K562 (cell line): ENCODE measurements around the gene CCDC200. TPM values are rescaled to one million over a fixed set of nuclear protein-coding genes. Genes with fewer than 3 reads are reported as not detected.

Source experiments
- ATF3 ChIP-seq, 2 experiments: fragments of 450-650 bp in 1 of 2; sonication (generic) in 1 of 2; formaldehyde crosslinking in 1 of 2; IDR thresholded peaks in 1 of 2; conservative IDR thresholded peaks in 1 of 2; 2 replicates each; pipeline versions ENCODE4 v1.6.1 to v1.8.1; 2016 to 2023; ENCODE audit warnings: mild to moderate bottlenecking in 2 of 2, moderate library complexity in 2 of 2, inconsistent platforms in 1 of 2, missing genetic modification reagents in 1 of 2
- BRD4 ChIP-seq: fragments of 200-600 bp; sonication (generic); IDR thresholded peaks from 2 replicates; pipeline ENCODE4 v1.6.1; 2017; ENCODE audit warnings: inconsistent platforms
- E2F5 ChIP-seq: sonication (generic); formaldehyde crosslinking; IDR thresholded peaks from 2 replicates; pipeline ENCODE4 v1.8.0; 2022; ENCODE audit warnings: mild to moderate bottlenecking, missing genetic modification reagents
- E2F8 ChIP-seq: fragments of 450-650 bp; IDR thresholded peaks from 2 replicates; pipeline ENCODE4 v1.7.1; 2018; ENCODE audit warnings: mild to moderate bottlenecking, low read depth; ENCODE audit not compliant: partially characterized antibody
- EP400 ChIP-seq: fragments of 450-650 bp; IDR thresholded peaks from 2 replicates; pipeline ENCODE4 v1.6.1; 2017; ENCODE audit warnings: antibody characterized with exemption, mild to moderate bottlenecking, moderate library complexity
- HCFC1 ChIP-seq: IDR thresholded peaks from 2 replicates; pipeline ENCODE4 v1.6.1; 2012; ENCODE audit warnings: low read depth, low read length, improper control_type of control experiment
- JUNB ChIP-seq: fragments of 450-650 bp; formaldehyde crosslinking; conservative IDR thresholded peaks from 2 replicates; pipeline ENCODE4 v1.4.0; 2020; ENCODE audit warnings: mild to moderate bottlenecking
- KDM4B ChIP-seq, 2 experiments: fragments of 450-650 bp in 1 of 2; sonication (generic) in 1 of 2; IDR thresholded peaks; 2 replicates each; pipeline ENCODE4 v1.6.1; 2016 to 2017; ENCODE audit warnings: borderline replicate concordance in 2 of 2, antibody characterized with exemption in 1 of 2, low read depth in 1 of 2, mild to moderate bottlenecking in 1 of 2
- NEUROD1 ChIP-seq: fragments of 150-350 bp; IDR thresholded peaks from 2 replicates; pipeline ENCODE4 v1.6.1; 2014; ENCODE audit warnings: borderline replicate concordance, low read length, low read depth; ENCODE audit not compliant: partially characterized antibody
- PHF8 ChIP-seq: fragments of 200-600 bp; sonication (generic); IDR thresholded peaks from 2 replicates; pipeline ENCODE4 v1.6.1; 2012; ENCODE audit warnings: mixed run types, mild to moderate bottlenecking, inconsistent platforms, low read length, moderate library complexity, borderline replicate concordance
- SIN3A ChIP-seq, 2 experiments: fragments of 150-350 bp in 1 of 2; IDR thresholded peaks; 2 replicates each; pipeline ENCODE4 v1.6.1; 2011 to 2016; ENCODE audit warnings: borderline replicate concordance in 2 of 2, low read depth in 2 of 2, low read length in 2 of 2, mild to moderate bottlenecking in 2 of 2, moderate library complexity in 2 of 2; ENCODE audit not compliant: control insufficient read depth in 1 of 2
- SIX5 ChIP-seq, 2 experiments: IDR thresholded peaks; 2 replicates each; pipeline ENCODE4 v1.6.1; 2011; ENCODE audit warnings: low read length in 2 of 2, borderline replicate concordance in 1 of 2, low read depth in 1 of 2, mild to moderate bottlenecking in 1 of 2, moderate library complexity in 1 of 2; ENCODE audit not compliant: insufficient read depth in 1 of 2
- SMC3 ChIP-seq: conservative IDR thresholded peaks from 2 replicates; pipeline ENCODE4 v1.6.1; 2011; ENCODE audit warnings: low read depth, low read length, improper control_type of control experiment; ENCODE audit not compliant: insufficient read depth
- TAF1 ChIP-seq: IDR thresholded peaks from 2 replicates; pipeline ENCODE4 v1.6.1; 2011; ENCODE audit warnings: mild to moderate bottlenecking, low read length, moderate library complexity; ENCODE audit not compliant: insufficient read depth, control insufficient read depth, severe bottlenecking; ENCODE audit errors: extremely low read depth
- TBL1XR1 ChIP-seq, 2 experiments: IDR thresholded peaks; 2 replicates each; pipeline ENCODE4 v1.6.1; 2012; ENCODE audit warnings: improper control_type of control experiment in 2 of 2, low read length in 2 of 2, mild to moderate bottlenecking in 1 of 2
- ZC3H8 ChIP-seq: fragments of 450-650 bp; IDR thresholded peaks from 2 replicates; pipeline ENCODE4 v1.6.1; 2017
- ZEB2 ChIP-seq: fragments of 450-650 bp; IDR thresholded peaks from 2 replicates; pipeline ENCODE4 v1.6.1; 2016
- ZFX ChIP-seq: sonication (generic); formaldehyde crosslinking; IDR thresholded peaks from 2 replicates; pipeline ENCODE4 v1.8.0; 2022; ENCODE audit warnings: mild to moderate bottlenecking, missing genetic modification reagents, moderate library complexity
- ZNF232 ChIP-seq: sonication (generic); formaldehyde crosslinking; IDR thresholded peaks from 2 replicates; pipeline ENCODE4 v1.8.0; 2022; ENCODE audit warnings: mild to moderate bottlenecking, missing genetic modification reagents
- ZNF253 ChIP-seq: fragments of 250-450 bp; sonication (Bioruptor Pico); conservative IDR thresholded peaks from 2 replicates; pipeline ENCODE4 v1.6.1; 2021; ENCODE audit warnings: mild to moderate bottlenecking
- ZNF408 ChIP-seq: fragments of 250-450 bp; sonication (Bioruptor Pico); IDR thresholded peaks from 2 replicates; pipeline ENCODE4 v1.4.0; 2020; ENCODE audit warnings: low read depth, mild to moderate bottlenecking, moderate library complexity
- polyA plus RNA-seq, 8 experiments: library from polyadenylated mRNA; depleted of rRNA in 4 of 8; stranded (reverse) in 5 of 8; unstranded in 3 of 8; fragments of >200 nt; fragmentation: Nextera tagmentation in 2 of 8; fragmentation: Illumina TruSeq in 1 of 8; extraction: Ambion mirVana in 2 of 8; extraction: Trizol in 1 of 8; gene quantifications; 2 replicates each; pipeline versions ENCODE4 v1.2.1 to v1.2.3, GENCODE V29; 2011 to 2014; ENCODE audit warnings: inconsistent platforms in 1 of 8, missing spikeins in 1 of 8
- total RNA-seq, 7 experiments: library from RNA; depleted of rRNA in 6 of 7; stranded (reverse); fragments of >200 nt in 6 of 7; fragmentation: Illumina TruSeq in 2 of 7; extraction: Trizol in 2 of 7; gene quantifications; 2 replicates each; pipeline versions ENCODE4 v1.2.1 to v1.2.3, GENCODE V29; 2011 to 2021; ENCODE audit warnings: low replicate concordance in 1 of 7

Gene CCDC200
- total and polyA plus RNA-seq, 9 of the 15 experiments (the other 6 are each of a cell fraction or from before 2014, with no cell fraction given) = 0.14 TPM; not detected in 8

- TF ChIP-seq E2F5 (no peak), SMC3 (no peak), ZNF232 (CRISPR knock-in tag) (no peak), TBL1XR1 (IDR thresholded peaks at IDR 0.05; ENCODE audit: low read length in 2 of 2) (0 out of 4 replicates have a peak, but pooled peaks of 1 of the 2 experiments have one; percentile 51), NEUROD1 (no peak), ZNF408 (CRISPR knock-in tag) (no peak), TAF1 (no peak), ZC3H8 (no peak), HCFC1 (no peak), ZNF253 (no peak), KDM4B (IDR thresholded peaks at IDR 0.05; ENCODE audit: borderline replicate concordance in 2 of 2, low read depth in 1 of 2) (no peak), E2F8 (peak; percentile 49), ATF3 (IDR thresholded peaks at IDR 0.05) (no peak), ATF3 (CRISPR knock-in tag; conservative IDR thresholded peaks at IDR 0.05) (no peak), ZFX (CRISPR knock-in tag) (no peak), ZEB2 (no peak), BRD4 (no peak), SIX5 (IDR thresholded peaks at IDR 0.05; ENCODE audit: borderline replicate concordance in 1 of 2, insufficient read depth in 1 of 2, low read depth in 1 of 2, low read length in 2 of 2) (no peak), JUNB (CRISPR knock-in tag) (no peak), PHF8 (no peak), EP400 (no peak; the same call in 1 of the 2 replicates), SIN3A (IDR thresholded peaks at IDR 0.05; ENCODE audit: borderline replicate concordance in 2 of 2, control insufficient read depth in 1 of 2, low read depth in 2 of 2, low read length in 2 of 2) (no peak; a peak in 1 of 4 replicates)
Measured at GRCh38 chr17:43171586-43172487, 56.6 kb downstream of the CCDC200 start (continued).
